Glomerular visceral epithelial cell (primary cell): Measurements from ENCODE around the gene TCEA2.

Experiments
- DNase-seq: peaks from one replicate; pipeline ENCODE4 v3.0.0-alpha.2; 2016; ENCODE audit errors: extremely low spot score

TCEA2 gene

GRCh38 chr20:64065062-64065973 is 2.3 kb downstream of the TCEA2 start:
- no peak for DNase-seq

- DNase-seq = peak; percentile 97
Observed at GRCh38 chr20:64065974-64066343, 3.0 kb downstream of the TCEA2 start.

GRCh38 chr20:64067005-64067632 is 4.1 kb downstream of the TCEA2 start:
- no peak for DNase-seq

- no peak for DNase-seq
Observed at GRCh38 chr20:64067733-64068307, 4.8 kb downstream of the TCEA2 start.

GRCh38 chr20:64068386-64069208 is 5.6 kb downstream of the TCEA2 start:
- no peak for DNase-seq

- DNase-seq = no peak
Observed at GRCh38 chr20:64069209-64069613, 6.2 kb downstream of the TCEA2 start.

GRCh38 chr20:64069614-64070243 is 6.7 kb downstream of the TCEA2 start:
- peak; percentile 51 for DNase-seq

- no peak for DNase-seq
Observed at GRCh38 chr20:64070244-64070993, 7.4 kb downstream of the TCEA2 start.

- no peak for DNase-seq
Observed at GRCh38 chr20:64071341-64072332, 8.6 kb downstream of the TCEA2 start.

GRCh38 chr20:64072498-64073063 is 9.6 kb downstream of the TCEA2 start:
- no peak for DNase-seq

- DNase-seq = no peak
Observed at GRCh38 chr20:64073476-64074183, 10.6 kb downstream of the TCEA2 start.

GRCh38 chr20:64074184-64074789 is 11.3 kb downstream of the TCEA2 start:
- no peak for DNase-seq

GRCh38 chr20:64074963-64075362 is 12.0 kb downstream of the TCEA2 start:
- DNase-seq = no peak

GRCh38 chr20:64075556-64075955 is 12.6 kb downstream of the TCEA2 start:
- no peak for DNase-seq

GRCh38 chr20:64076061-64076997 is 13.3 kb downstream of the TCEA2 start:
- DNase-seq = no peak

- DNase-seq = no peak
Observed at GRCh38 chr20:64077094-64077493, 14.1 kb downstream of the TCEA2 start.

- DNase-seq = no peak
Observed at GRCh38 chr20:64077541-64077875, 14.5 kb downstream of the TCEA2 start.
